ENCODE measurements around the gene TNK1.
A peak's percentile ranks its signal among the peaks of the same experiment; 100 is the strongest.

TNK1 gene

DNA sequence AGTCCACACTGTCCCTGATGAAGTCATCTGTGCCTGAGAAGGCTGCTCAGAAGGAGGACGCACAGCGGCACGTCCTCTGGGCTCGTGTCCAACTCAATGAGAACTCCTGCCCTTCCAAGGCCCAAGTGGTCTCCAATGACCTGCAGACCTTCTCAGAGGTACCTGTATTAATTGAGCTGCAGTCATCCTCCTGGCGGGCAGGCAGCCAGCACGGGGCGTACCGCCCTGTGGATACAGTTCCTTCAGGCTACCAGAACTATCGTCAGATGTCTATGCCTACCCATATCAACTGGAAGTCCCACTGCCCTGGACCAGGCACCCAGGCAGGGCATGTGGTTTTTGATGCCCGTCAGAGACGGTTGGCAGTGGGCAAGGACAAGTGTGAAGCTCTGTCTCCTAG, 51.4 kb downstream of the TNK1 start:
- Histone ChIP-seq H3K9me3 (ENCODE audit: control insufficient read depth, insufficient read depth, low read length) (no peaks in the 10 kb centered on the region), H3K4me1 (ENCODE audit: control insufficient read depth, insufficient read depth, low read length) (no peaks in the 10 kb centered on the region), H3K36me3 (ENCODE audit: control insufficient read depth, insufficient read depth, low read length) (no peaks in the 10 kb centered on the region), H3K27me3 (ENCODE audit: control insufficient read depth, insufficient read depth, low read length) (no peaks in the 10 kb centered on the region), H3K9ac (ENCODE audit: low read depth, low read length) (no peak overlapping the region), H3K4me3 (ENCODE audit: low read depth, low read length) (no peak overlapping the region)

DNA sequence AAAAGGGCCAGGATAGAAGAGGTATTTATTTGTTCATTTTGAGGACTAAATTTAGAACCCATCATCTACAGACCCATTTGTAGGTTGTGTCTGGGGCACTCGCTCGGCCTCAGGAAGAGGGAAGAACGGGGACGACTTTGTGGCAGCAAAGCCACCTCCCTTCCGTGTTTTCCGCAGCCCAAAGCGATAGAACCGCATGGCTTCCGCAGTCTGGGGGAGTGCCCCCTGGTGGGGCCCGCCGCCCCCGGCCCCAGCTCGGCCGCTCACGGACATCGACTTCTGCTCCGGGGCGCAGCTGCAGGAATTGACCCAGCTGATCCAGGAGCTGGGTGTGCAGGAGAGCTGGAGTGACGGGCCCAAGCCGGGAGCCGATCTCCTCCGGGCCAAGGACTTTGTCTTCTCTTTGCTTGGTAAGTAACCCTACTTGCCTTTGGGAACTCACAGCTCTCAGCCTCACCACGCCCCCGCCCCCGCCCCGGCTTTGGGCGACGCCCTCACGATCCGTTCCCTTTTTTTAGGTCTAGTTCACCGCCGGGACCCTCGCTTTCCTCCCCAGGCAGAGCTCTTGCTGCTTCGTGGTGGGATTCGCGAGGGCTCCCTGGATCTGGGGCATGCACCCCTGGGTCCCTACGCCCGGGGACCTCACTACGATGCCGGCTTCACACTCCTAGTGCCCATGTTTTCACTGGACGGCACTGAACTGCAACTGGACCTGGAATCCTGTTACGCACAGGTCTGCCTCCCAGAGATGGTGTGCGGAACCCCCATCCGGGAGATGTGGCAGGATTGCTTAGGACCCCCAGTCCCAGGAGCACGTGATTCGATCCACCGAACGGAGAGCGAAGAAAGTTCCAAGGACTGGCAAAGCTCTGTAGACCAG, 55.0 kb downstream of the TNK1 start:
- Histone ChIP-seq H3K27me3 (ENCODE audit: control insufficient read depth, insufficient read depth, low read length) (peaks cover 10% of the 10 kb centered on the region), H3K4me3 (ENCODE audit: low read depth, low read length) (peak overlapping the region; percentile 63), H3K36me3 (ENCODE audit: control insufficient read depth, insufficient read depth, low read length) (no peaks in the 10 kb centered on the region), H3K9me3 (ENCODE audit: control insufficient read depth, insufficient read depth, low read length) (no peaks in the 10 kb centered on the region), H3K4me1 (ENCODE audit: control insufficient read depth, insufficient read depth, low read length) (peaks cover 7% of the 10 kb centered on the region), H3K9ac (ENCODE audit: low read depth, low read length) (peak overlapping the region; percentile 37)

DNA sequence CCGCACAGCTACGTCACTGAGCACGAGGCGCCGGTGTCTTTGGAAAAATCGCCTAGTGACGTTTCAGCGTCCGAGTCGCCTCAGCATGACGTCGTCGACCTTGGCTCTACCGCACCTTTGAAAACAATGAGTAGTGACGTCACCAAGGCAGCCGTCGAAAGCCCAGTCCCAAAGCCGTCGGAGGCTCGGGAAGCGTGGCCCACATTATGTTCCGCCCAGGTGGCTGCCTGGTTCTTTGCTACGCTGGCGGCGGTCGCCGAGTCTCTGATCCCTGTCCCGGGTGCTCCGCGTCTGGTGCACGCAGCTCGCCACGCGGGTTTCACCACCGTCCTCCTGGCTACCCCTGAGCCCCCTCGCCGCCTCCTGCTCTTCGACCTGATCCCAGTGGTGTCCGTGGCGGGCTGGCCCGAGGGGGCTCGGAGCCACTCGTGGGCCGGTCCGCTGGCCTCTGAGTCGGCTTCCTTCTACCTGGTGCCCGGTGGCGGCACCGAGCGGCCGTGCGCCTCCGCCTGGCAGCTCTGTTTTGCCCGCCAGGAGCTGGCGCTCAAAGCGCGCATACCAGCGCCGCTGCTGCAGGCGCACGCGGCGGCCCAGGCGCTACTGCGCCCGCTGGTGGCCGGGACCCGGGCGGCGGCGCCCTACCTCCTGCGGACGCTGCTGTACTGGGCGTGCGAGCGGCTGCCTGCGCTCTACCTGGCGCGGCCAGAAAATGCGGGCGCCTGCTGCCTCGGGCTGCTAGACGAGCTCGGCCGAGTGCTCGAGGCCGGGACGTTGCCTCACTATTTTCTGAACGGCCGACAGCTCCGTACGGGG, 55.9 kb downstream of the TNK1 start:
- Histone ChIP-seq H3K27me3 (ENCODE audit: control insufficient read depth, insufficient read depth, low read length) (peaks cover 12% of the 10 kb centered on the region), H3K9me3 (ENCODE audit: control insufficient read depth, insufficient read depth, low read length) (no peaks in the 10 kb centered on the region), H3K4me3 (ENCODE audit: low read depth, low read length) (peak overlapping the region; percentile 63), H3K36me3 (ENCODE audit: control insufficient read depth, insufficient read depth, low read length) (no peaks in the 10 kb centered on the region), H3K9ac (ENCODE audit: low read depth, low read length) (no peak overlapping the region), H3K4me1 (ENCODE audit: control insufficient read depth, insufficient read depth, low read length) (peaks cover 11% of the 10 kb centered on the region)

DNA sequence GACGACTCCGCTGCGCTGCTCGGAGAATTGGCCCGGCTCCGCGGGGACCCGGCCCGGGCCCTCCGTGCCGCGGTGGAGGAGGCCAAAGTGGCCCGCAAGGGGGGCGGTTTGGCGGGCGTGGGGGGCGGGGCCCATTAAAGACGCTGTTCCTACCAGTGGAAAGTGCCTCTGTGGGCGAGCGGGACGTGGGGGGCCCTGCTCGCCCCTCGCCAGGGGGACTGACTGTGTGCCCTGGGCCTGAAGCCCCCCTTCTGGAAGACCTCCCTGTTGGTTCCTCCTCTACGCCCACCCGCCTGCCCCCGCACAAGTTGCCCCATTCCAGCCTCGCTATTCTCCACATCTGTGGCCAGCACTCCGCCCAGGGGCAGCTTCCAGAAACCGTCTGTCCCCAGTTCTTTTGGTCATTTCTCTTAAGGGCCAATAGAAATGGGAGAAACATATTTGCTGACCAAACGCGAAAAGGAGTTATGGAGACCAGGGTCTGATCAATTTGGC, 56.5 kb downstream of the TNK1 start:
- Histone ChIP-seq H3K4me3 (ENCODE audit: low read depth, low read length) (peak overlapping the region; percentile 63), H3K27me3 (ENCODE audit: control insufficient read depth, insufficient read depth, low read length) (peaks cover 14% of the 10 kb centered on the region), H3K9me3 (ENCODE audit: control insufficient read depth, insufficient read depth, low read length) (no peaks in the 10 kb centered on the region), H3K36me3 (ENCODE audit: control insufficient read depth, insufficient read depth, low read length) (no peaks in the 10 kb centered on the region), H3K4me1 (ENCODE audit: control insufficient read depth, insufficient read depth, low read length) (peaks cover 11% of the 10 kb centered on the region), H3K9ac (ENCODE audit: low read depth, low read length) (no peak overlapping the region)

DNA sequence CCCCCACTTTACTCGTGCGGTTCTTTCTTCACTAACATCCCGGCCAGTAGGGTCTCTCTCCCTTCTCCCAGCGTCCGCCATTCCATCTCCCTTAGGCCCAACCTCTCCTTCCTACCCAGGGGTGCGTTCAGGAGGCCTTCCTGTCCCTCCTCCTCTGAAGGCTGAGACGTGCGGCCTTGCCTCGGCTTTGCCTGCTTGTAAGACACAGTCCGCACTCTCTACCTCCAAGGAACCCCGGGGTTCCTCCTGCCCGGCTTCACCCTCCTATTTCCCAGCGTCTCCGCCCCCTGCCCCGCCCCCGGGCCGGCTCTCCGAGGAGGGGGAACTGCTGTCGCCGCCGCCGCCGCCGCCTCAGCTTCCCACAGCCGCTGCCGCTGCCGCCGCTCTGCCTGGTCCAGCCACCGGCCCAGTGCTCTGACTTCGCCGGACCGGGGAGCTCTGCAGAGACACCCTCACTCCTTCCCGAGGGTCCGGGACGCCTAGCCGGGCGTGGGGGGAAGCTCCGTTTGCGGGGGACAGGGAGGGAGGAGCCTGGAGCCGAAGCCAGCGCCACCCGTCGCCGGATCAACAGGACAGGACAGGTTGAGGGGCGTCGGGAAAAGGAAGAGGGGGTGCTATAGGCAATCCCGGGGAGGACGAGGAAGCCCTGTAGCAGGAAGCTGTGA, 57.2 kb downstream of the TNK1 start:
- H3K36me3 ChIP-seq (ENCODE audit: control insufficient read depth, insufficient read depth, low read length), result peaks cover 2% of the 10 kb centered on the region
- peak overlapping the region; percentile 87 for H3K4me3 ChIP-seq (ENCODE audit: low read depth, low read length)
- H3K9me3 ChIP-seq (ENCODE audit: control insufficient read depth, insufficient read depth, low read length), result no peaks in the 10 kb centered on the region
- H3K4me1 ChIP-seq (ENCODE audit: control insufficient read depth, insufficient read depth, low read length), result peaks cover 11% of the 10 kb centered on the region
- peaks cover 14% of the 10 kb centered on the region for H3K27me3 ChIP-seq (ENCODE audit: control insufficient read depth, insufficient read depth, low read length)
- H3K9ac ChIP-seq (ENCODE audit: low read depth, low read length), result no peak overlapping the region

DNA sequence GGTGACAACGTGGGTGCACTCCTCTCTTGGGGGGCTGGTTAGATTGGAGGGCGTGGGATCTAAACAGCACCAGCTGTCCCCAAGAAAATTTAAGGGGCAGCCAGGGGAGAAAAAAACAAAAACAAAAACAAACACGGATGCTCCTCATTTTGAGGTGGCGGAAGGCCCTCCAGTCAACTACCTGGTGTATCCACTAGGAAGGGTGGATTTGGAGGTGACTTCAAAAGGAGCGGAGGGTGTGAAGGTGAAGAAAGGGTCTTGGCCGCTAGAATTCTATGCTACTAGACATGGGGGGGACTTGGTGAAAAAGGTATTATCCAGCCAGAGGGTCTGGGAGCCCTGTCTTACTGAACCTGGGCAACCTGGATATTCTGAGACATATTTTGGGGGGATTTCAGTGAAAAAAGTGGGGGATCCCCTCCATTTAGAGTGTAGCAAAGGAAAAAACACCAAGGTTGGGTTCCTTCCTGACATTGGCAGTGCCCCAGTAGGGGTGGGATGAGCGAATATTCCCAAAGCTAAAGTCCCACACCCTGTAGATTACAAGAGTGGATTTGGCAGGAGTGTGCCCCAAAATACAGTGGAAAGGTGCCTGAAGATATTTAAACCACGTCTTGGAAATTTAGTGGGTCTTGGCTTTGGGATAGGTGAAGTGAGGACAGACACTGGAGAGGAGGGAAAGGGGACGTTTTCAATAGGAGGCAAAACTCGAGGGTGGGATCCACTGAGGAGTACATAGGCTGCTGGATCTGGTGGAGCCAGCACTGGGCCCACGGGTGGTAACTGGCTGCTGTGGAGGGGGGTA, 58.0 kb downstream of the TNK1 start:
- Histone ChIP-seq H3K9ac (ENCODE audit: low read depth, low read length) (no peak overlapping the region), H3K27me3 (ENCODE audit: control insufficient read depth, insufficient read depth, low read length) (peaks cover 19% of the 10 kb centered on the region), H3K4me1 (ENCODE audit: control insufficient read depth, insufficient read depth, low read length) (peaks cover 11% of the 10 kb centered on the region), H3K9me3 (ENCODE audit: control insufficient read depth, insufficient read depth, low read length) (no peaks in the 10 kb centered on the region), H3K36me3 (ENCODE audit: control insufficient read depth, insufficient read depth, low read length) (peaks cover 2% of the 10 kb centered on the region), H3K4me3 (ENCODE audit: low read depth, low read length) (peak overlapping the region; percentile 87)

Data from iPS-15b (cell line).